ENCODE measurements around the gene TMEM120B. TPM values are rescaled to one million over a fixed set of nuclear protein-coding genes. Genes with fewer than 3 reads are reported as not detected.
"Not testable (repeated sequence)": the region's sequence is repeated elsewhere in the genome, so short reads cannot be mapped to it uniquely, and the experiment has no call there.

TMEM120B gene
- total RNA-seq, 6 donors from 2014 or later, result 8.9 to 23.0 (median 14.2) TPM

DNA sequence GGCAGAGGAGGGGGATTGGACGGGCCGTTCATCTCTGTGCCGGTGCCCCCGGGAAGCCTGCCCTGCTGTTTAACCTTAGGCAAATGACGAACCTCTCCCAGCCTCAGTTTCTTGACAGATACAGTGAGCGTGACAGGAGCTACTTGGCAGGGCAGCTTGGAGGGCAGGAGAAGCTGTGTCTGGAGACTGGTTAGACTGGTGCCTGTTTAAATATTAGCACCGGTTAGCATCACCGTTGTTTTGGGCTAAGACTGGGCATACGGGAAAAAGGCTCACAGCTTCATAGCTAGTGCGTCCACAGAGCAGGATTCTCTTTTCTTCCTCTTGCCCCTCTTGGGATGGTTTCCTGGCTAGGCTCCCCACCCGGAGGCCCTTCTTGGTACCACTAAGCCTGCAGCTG, 42.3 kb downstream of the TMEM120B start:
- Histone ChIP-seq H3K27me3 (no peaks in the 10 kb centered on the region), H3K27ac (no peak overlapping the region), H3K4me3 (no peak overlapping the region), H3K4me1 (peaks cover 0 to 14% (median 4%) of the 10 kb centered on the region in 4 donors), H3K9me3 (no peaks in the 10 kb centered on the region), H3K36me3 (peaks cover 0 to 7% (median 3%) of the 10 kb centered on the region in 4 donors)
- WGBS, 2 donors, result 82 to 91% methylated on average over 11 of the region's 11 CpGs
- TF ChIP-seq, protein P1, sequence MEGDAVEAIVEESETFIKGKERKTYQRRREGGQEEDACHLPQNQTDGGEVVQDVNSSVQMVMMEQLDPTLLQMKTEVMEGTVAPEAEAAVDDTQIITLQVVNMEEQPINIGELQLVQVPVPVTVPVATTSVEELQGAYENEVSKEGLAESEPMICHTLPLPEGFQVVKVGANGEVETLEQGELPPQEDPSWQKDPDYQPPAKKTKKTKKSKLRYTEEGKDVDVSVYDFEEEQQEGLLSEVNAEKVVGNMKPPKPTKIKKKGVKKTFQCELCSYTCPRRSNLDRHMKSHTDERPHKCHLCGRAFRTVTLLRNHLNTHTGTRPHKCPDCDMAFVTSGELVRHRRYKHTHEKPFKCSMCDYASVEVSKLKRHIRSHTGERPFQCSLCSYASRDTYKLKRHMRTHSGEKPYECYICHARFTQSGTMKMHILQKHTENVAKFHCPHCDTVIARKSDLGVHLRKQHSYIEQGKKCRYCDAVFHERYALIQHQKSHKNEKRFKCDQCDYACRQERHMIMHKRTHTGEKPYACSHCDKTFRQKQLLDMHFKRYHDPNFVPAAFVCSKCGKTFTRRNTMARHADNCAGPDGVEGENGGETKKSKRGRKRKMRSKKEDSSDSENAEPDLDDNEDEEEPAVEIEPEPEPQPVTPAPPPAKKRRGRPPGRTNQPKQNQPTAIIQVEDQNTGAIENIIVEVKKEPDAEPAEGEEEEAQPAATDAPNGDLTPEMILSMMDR (IDR thresholded peaks at IDR 0.05), result no peak
- TF ChIP-seq EP300 (IDR thresholded peaks at IDR 0.05) (no peak), POLR2A (IDR thresholded peaks at IDR 0.05) (no peak), POLR2AphosphoS5 (IDR thresholded peaks at IDR 0.05) (no peak)
- ATAC-seq (ENCODE audit: low FRiP score in 2 of 2) (no peak), DNase-seq (no peak)

DNA sequence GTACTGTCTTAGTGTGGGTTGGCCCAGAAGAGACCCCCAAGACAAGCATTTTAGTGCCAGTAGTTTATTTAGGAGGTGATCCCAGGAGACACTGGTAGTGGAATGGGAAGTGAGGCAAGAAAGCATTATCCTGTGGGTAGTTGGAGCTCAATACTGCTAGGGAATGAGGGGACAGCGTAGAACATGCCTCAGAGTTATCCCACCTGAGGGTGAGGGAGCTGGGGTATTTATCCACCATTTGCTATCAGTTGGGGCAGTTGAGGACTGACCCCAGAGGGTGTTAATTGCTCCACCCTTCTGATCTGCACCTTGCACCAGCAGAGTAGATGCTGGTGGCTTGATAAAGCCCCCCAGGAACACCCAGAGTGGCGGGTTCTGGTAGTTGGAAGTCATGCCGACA, 43.0 kb downstream of the TMEM120B start:
- no peak for TF ChIP-seq POLR2A (IDR thresholded peaks at IDR 0.05)
- ATAC-seq (ENCODE audit: low FRiP score in 2 of 2) (no peak), DNase-seq (no peak)
- peaks cover 0 to 14% (median 4%) of the 10 kb centered on the region in 4 donors for H3K4me1 ChIP-seq
- no peak overlapping the region for H3K4me3 ChIP-seq
- H3K27me3 ChIP-seq, result no peaks in the 10 kb centered on the region
- H3K27ac ChIP-seq, result no peak overlapping the region
- WGBS, 2 donors, result 93 to 100% methylated on average over 3 of the region's 3 CpGs
- no peaks in the 10 kb centered on the region for H3K9me3 ChIP-seq
- peaks cover 0 to 7% (median under 1%) of the 10 kb centered on the region in 4 donors for H3K36me3 ChIP-seq

DNA sequence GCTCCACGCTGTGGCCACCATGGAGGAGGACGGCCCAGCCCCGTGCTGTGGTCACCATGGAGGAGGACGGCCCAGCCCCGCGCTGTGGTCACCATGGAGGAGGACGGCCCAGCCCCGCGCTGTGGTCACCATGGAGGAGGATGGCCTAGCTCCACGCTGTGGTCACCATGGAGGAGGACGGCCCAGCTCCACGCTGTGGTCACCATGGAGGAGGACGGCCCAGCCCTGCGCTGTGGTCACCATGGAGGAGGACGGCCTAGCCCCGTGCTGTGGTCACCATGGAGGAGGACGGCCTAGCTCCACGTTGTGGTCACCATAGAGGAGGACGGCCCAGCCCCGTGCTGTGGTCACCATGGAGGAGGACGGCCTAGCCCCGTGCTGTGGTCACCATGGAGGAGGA, 46.0 kb downstream of the TMEM120B start:
- not testable (repeated sequence) for H3K27ac ChIP-seq; H3K9me3 ChIP-seq; H3K4me3 ChIP-seq; ATAC-seq (ENCODE audit: low FRiP score in 2 of 2); H3K36me3 ChIP-seq; H3K27me3 ChIP-seq
- 95 to 96% methylated on average over 15 to 18 of the region's 22 CpGs for WGBS, 2 donors
- peak in 1 of 2 donors; percentile 59 for DNase-seq
- H3K4me1 ChIP-seq, result peaks cover 0 to 14% (median 4%) of the 10 kb centered on the region in 4 donors

DNA sequence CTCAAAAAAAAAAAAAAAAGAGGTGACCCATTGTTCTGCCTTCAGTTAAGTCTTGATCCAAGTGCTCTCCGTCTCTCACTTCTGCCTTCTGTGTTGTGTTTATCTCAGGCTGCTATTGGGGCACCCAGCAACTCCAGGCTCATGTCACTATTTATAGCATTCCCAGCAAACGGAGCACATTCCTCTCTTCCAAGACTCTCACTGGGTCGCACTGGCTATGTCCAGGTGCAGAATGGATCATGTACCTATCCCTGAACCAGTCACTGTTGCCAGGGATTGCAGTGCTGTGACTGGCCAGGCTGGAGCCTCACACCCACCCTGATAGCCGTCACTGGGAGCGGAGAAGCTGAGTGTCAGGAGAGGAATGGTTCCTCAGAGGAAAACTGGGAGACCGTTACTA, 49.7 kb downstream of the TMEM120B start:
- WGBS, 2 donors, result 70 to 93% methylated on average over 6 of the region's 6 CpGs
- Histone ChIP-seq H3K27ac (no peak overlapping the region), H3K9me3 (no peaks in the 10 kb centered on the region), H3K4me1 (no peaks in the 10 kb centered on the region), H3K36me3 (peaks cover 0 to 4% (median 2%) of the 10 kb centered on the region in 4 donors), H3K27me3 (no peaks in the 10 kb centered on the region), H3K4me3 (no peak overlapping the region)
- DNase-seq (no peak), ATAC-seq (ENCODE audit: low FRiP score in 2 of 2) (no peak)
- TF ChIP-seq, protein P1 (IDR thresholded peaks at IDR 0.05), result no peak
- TF ChIP-seq POLR2AphosphoS5 (IDR thresholded peaks at IDR 0.05) (no peak), EP300 (IDR thresholded peaks at IDR 0.05) (no peak), POLR2A (IDR thresholded peaks at IDR 0.05) (no peak)

DNA sequence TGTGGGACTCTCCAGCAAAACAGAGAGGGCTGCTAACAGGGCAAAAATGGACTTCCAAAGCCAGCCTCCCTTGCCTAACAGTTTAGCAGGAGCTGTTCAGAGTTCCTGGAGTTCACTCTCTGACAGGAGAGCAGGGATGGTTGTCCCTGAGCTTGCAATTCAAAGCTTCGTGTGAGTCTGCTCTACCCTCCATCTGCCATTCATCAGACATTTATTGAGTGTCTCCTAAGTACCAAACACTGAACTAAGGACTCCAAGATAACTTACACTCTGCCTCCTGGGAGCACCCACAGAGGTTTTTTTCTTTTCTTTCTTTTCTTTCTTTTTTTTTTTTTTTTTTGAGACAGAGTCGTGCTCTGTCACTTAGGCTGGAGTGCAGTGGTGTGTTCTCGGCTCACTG, 52.3 kb downstream of the TMEM120B start:
- ATAC-seq (ENCODE audit: low FRiP score in 2 of 2) (no peak), DNase-seq (no peak)
- Histone ChIP-seq H3K4me1 (no peaks in the 10 kb centered on the region), H3K27ac (no peak overlapping the region), H3K4me3 (no peak overlapping the region), H3K36me3 (peaks cover 0 to 4% (median 0%) of the 10 kb centered on the region in 4 donors), H3K9me3 (no peaks in the 10 kb centered on the region), H3K27me3 (no peaks in the 10 kb centered on the region)
- TF ChIP-seq POLR2AphosphoS5 (IDR thresholded peaks at IDR 0.05) (no peak), EP300 (IDR thresholded peaks at IDR 0.05) (no peak), POLR2A (IDR thresholded peaks at IDR 0.05) (no peak)
- TF ChIP-seq, protein P1 (IDR thresholded peaks at IDR 0.05), result no peak
- WGBS, 2 donors, result 100% methylated on average over 3 of the region's 3 CpGs

DNA sequence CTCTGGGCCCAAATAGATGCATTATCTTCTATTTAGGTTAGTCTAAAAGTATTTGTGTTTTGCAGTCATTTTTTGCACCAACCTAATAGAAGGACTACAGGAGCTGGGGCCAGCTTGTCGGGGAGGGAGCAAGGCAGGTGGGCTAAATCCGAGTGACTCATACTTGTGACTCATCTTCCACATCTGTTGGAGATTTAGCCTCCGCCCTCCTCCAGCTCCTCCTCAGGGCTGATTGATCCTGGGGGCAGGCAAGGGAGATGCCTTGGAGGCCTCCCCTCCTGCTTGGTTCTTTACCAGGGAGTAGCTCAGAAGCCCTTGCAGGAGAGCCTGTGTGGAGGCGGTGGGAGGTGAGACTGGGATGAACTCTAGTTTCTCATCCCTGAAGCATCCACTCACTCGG, 53.0 kb downstream of the TMEM120B start:
- 91 to 94% methylated on average over 3 to 5 of the region's 5 CpGs for WGBS, 2 donors
- H3K36me3 ChIP-seq, result peaks cover 0 to 4% (median 0%) of the 10 kb centered on the region in 4 donors
- TF ChIP-seq POLR2A (IDR thresholded peaks at IDR 0.05) (no peak), POLR2AphosphoS5 (IDR thresholded peaks at IDR 0.05) (no peak), EP300 (IDR thresholded peaks at IDR 0.05) (no peak)
- TF ChIP-seq, protein P1 (IDR thresholded peaks at IDR 0.05), result no peak
- no peak overlapping the region for H3K4me3 ChIP-seq
- ATAC-seq (ENCODE audit: low FRiP score in 2 of 2) (peak in 1 of 2 donors; percentile 74), DNase-seq (no peak)
- no peaks in the 10 kb centered on the region for H3K4me1 ChIP-seq
- no peaks in the 10 kb centered on the region for H3K27me3 ChIP-seq
- H3K27ac ChIP-seq, result no peak overlapping the region
- H3K9me3 ChIP-seq, result no peaks in the 10 kb centered on the region

Measured in upper lobe of left lung (tissue), 6 donors.